Mesenchymal stem cell (in vitro differentiated cells and primary cell): ENCODE results near the gene RBMS3.

Source experiments
- DNase-seq: peaks from one replicate; pipeline ENCODE4 v3.0.0-alpha.2; 2013
- H2AFZ ChIP-seq: one replicate; pipeline ENCODE4 v1.6.1; 2013; ENCODE audit warnings: low read depth, mild to moderate bottlenecking, control low read depth, inconsistent platforms, low read length, moderate library complexity
- H2AK5ac ChIP-seq: 2 replicates; pipeline ENCODE4 v1.6.1; 2013; ENCODE audit warnings: low read length, moderate library complexity, mild to moderate bottlenecking, inconsistent platforms; ENCODE audit not compliant: severe bottlenecking
- H2BK120ac ChIP-seq: one replicate; pipeline ENCODE4 v1.6.1; 2013; ENCODE audit warnings: low read depth, mild to moderate bottlenecking, inconsistent platforms, low read length, moderate library complexity
- H2BK12ac ChIP-seq, 2 experiments: one replicate each; pipeline ENCODE4 v1.6.1; 2013; ENCODE audit warnings: inconsistent platforms in 2 of 2, low read length in 2 of 2, mild to moderate bottlenecking in 2 of 2, moderate library complexity in 2 of 2, control low read depth in 1 of 2
- H2BK15ac ChIP-seq: one replicate; pipeline ENCODE4 v1.6.1; 2013; ENCODE audit warnings: mild to moderate bottlenecking, low read depth, inconsistent platforms; ENCODE audit not compliant: poor library complexity, severe bottlenecking
- H2BK5ac ChIP-seq: 2 replicates; pipeline ENCODE4 v1.6.1; 2013; ENCODE audit warnings: low read depth, mild to moderate bottlenecking, low read length, control low read depth, inconsistent platforms; ENCODE audit not compliant: poor library complexity, severe bottlenecking
- H3K14ac ChIP-seq, 2 experiments: one replicate each; pipeline ENCODE4 v1.6.1; 2013; ENCODE audit warnings: inconsistent platforms in 2 of 2, low read length in 2 of 2, control low read depth in 1 of 2, mild to moderate bottlenecking in 1 of 2, moderate library complexity in 1 of 2
- H3K18ac ChIP-seq, 2 experiments: one replicate each; pipeline ENCODE4 v1.6.1; 2013; ENCODE audit warnings: inconsistent platforms in 2 of 2, low read length in 2 of 2, control low read depth in 1 of 2, low read depth in 1 of 2, mild to moderate bottlenecking in 1 of 2
- H3K23ac ChIP-seq, 2 experiments: one replicate each; pipeline ENCODE4 v1.6.1; 2013; ENCODE audit warnings: inconsistent platforms in 2 of 2, low read length in 2 of 2, mild to moderate bottlenecking in 2 of 2, moderate library complexity in 2 of 2, control low read depth in 1 of 2
- H3K27ac ChIP-seq: 2 replicates; pipeline ENCODE4 v1.5.1; 2013; ENCODE audit warnings: mild to moderate bottlenecking, moderate library complexity, low read length, control low read depth, inconsistent platforms; ENCODE audit not compliant: poor library complexity, severe bottlenecking
- H3K27me3 ChIP-seq, 2 experiments: 2 replicates each; pipeline versions ENCODE4 v1.6.1 to v1.7.0; 2013; ENCODE audit warnings: low read length in 2 of 2, mild to moderate bottlenecking in 2 of 2, moderate library complexity in 2 of 2, control low read depth in 1 of 2, inconsistent platforms in 1 of 2; ENCODE audit not compliant: control insufficient read depth in 1 of 2, insufficient read depth in 1 of 2
- H3K36me3 ChIP-seq, 2 experiments: 2 replicates each; pipeline versions ENCODE4 v1.6.1 to v1.7.0; 2013; ENCODE audit warnings: low read length in 2 of 2, control low read depth in 1 of 2, inconsistent platforms in 1 of 2, low read depth in 1 of 2, mild to moderate bottlenecking in 1 of 2; ENCODE audit not compliant: insufficient read depth in 2 of 2, control insufficient read depth in 1 of 2
- H3K4ac ChIP-seq, 2 experiments: one replicate each; pipeline ENCODE4 v1.6.1; 2013; ENCODE audit warnings: inconsistent platforms in 2 of 2, low read length in 2 of 2, mild to moderate bottlenecking in 2 of 2, moderate library complexity in 2 of 2, control low read depth in 1 of 2, low read depth in 1 of 2
- H3K4me1 ChIP-seq: 2 replicates; pipeline ENCODE4 v1.6.1; 2013; ENCODE audit warnings: low read depth, low read length, control low read depth; ENCODE audit not compliant: control insufficient read depth, insufficient read depth
- H3K4me2 ChIP-seq: 2 replicates; pipeline ENCODE4 v1.6.1; 2013; ENCODE audit warnings: low read length, mild to moderate bottlenecking, inconsistent platforms; ENCODE audit not compliant: poor library complexity, severe bottlenecking
- H3K4me3 ChIP-seq, 2 experiments: 2 replicates each; pipeline versions ENCODE4 v1.5.1 to v1.7.0; 2013; ENCODE audit warnings: low read length in 2 of 2, mild to moderate bottlenecking in 2 of 2, control low read depth in 1 of 2, low read depth in 1 of 2; ENCODE audit not compliant: insufficient read depth in 1 of 2
- H3K79me1 ChIP-seq: replicated peaks from 2 replicates; pipeline ENCODE4 v1.6.1; 2013; ENCODE audit warnings: mild to moderate bottlenecking, control low read depth, low read length, inconsistent platforms; ENCODE audit not compliant: poor library complexity, severe bottlenecking
- H3K9ac ChIP-seq: 2 replicates; pipeline ENCODE4 v1.7.0; 2013; ENCODE audit warnings: mild to moderate bottlenecking, low read length, moderate library complexity
- H3K9me3 ChIP-seq: 2 replicates; pipeline ENCODE4 v1.7.0; 2013; ENCODE audit warnings: mild to moderate bottlenecking, low read length; ENCODE audit not compliant: control insufficient read depth
- H4K8ac ChIP-seq: one replicate; pipeline ENCODE4 v1.6.1; 2013; ENCODE audit warnings: inconsistent platforms, mild to moderate bottlenecking, low read length, moderate library complexity
- H4K91ac ChIP-seq: one replicate; pipeline ENCODE4 v1.6.1; 2013; ENCODE audit warnings: mild to moderate bottlenecking, low read length, inconsistent platforms
- WGBS: methylation state at CpG from one replicate; pipeline ENCODE4 v1.1.7; 2013; ENCODE audit warnings: mixed read lengths; 5-methylcytosine and 5-hydroxymethylcytosine counted together

RBMS3 gene

DNA sequence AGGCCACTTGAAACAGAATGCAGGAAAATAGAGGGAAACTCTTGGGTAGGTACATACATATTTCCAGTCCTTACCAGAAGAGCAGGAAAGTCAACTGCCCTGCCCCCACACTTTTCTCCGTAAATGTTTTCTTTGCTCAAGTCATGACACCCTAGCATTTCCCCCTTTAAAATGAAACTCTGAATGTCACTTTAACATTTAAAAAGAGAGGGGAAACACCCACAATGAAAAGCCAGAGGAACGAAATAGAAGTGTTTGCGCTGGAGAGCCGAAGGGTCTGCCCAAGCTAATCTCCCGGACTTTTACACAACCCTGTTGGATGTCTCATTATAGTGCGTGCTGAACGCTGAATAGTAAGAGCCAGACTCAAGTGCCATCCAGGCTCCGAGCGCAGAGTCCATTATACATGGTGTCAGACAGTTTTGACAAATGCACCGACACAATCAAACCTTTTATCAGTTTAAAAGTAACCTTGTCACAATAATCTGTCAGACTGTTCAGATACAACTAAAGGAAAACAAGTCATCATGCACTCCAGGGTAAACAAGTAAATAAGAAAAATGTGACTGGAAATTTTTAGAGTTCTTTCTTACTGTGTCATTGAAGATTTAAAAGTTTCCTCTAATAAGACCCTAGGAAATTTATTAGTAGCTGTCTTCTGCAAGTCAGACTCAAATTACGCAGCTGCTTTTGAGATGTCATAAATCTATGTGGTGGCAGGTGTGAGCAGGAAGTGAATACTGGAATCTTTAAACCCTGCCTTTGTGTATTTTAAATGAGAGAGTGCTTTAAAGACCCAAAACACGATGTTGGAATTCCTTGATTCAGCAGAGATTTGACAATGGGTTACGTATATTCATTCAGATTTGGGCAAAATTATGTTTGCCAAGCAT lies 159.8 kb downstream of the RBMS3 start:
- H2BK15ac ChIP-seq = no peak overlapping the region
- H3K79me1 ChIP-seq = peaks cover 8% of the 10 kb centered on the region
- H2BK120ac ChIP-seq = no peak overlapping the region
- no peak overlapping the region for H2AK5ac ChIP-seq
- 1% methylated on average over 11 of the region's 13 CpGs for WGBS
- no peaks in the 10 kb centered on the region for H3K27me3 ChIP-seq
- H3K4ac ChIP-seq = no peak overlapping the region
- H3K4me3 ChIP-seq = no peak overlapping the region
- peak; percentile 87 for DNase-seq
- H3K9me3 ChIP-seq = no peaks in the 10 kb centered on the region
- H2BK5ac ChIP-seq = no peak overlapping the region
- no peak overlapping the region for H4K8ac ChIP-seq
- H3K4me2 ChIP-seq = peak overlapping the region; percentile 49
- H4K91ac ChIP-seq = no peak overlapping the region
- H3K36me3 ChIP-seq = peaks cover under 1 to 3% of the 10 kb centered on the region in 2 experiments
- H3K9ac ChIP-seq = no peak overlapping the region
- no peak overlapping the region for H3K23ac ChIP-seq
- H2AFZ ChIP-seq = no peak overlapping the region
- no peaks in the 10 kb centered on the region for H3K4me1 ChIP-seq
- peak overlapping the region; percentile 7 for H3K27ac ChIP-seq
- H3K18ac ChIP-seq = no peak overlapping the region
- H3K14ac ChIP-seq = no peak overlapping the region
- H2BK12ac ChIP-seq = no peak overlapping the region

DNA sequence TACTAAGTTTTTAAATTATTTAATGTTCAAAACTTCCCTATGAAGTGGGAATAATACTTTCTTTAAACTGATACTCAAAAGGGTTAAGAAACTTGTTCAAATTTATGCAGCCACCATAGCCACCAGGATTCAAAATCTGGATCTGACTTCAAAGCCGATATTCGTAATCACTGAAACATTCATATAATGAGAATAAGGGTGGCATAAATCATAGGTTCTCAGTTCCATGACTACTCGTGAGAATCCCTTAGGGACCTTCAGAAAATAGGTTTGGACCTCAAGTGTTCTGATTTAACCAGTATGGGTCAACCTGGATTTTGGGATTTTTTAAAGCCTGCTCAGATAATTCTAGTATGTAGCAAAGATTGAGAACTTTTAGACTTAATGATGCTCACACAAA lies 160.6 kb downstream of the RBMS3 start:
- H3K9me3 ChIP-seq = no peaks in the 10 kb centered on the region
- H4K8ac ChIP-seq = no peak overlapping the region
- WGBS = 74% methylated on average over 3 of the region's 3 CpGs

DNA sequence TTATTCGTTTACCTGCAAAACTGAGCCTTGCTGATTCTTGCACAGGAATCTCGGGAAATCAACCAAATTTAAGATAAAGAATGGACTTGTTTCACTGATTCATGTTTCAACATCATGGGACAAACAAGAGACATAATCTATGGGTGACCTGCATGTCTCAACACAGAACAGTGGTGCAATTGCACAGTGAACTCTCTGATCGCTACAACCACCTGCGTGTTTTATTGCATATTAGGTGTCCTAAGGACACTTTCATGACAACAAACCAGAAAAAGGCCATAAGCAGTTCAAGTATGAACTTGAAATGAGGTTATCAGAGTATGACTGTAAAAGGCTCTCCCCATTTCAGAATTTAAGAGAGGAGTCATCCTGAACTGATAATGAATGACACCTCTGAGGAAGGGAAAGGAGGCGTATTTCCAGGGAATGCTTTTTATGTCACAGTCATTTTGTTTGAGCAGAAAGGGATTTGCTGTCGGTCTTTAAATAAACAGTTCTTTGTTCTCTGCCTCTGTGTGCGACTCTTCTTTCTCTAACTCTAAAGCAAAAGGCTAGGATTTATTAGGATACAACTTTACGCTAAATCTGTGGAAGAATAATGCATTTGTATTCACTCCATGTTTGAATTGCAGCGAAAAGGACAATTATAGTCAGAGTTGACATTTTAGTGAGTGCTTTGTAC lies 167.2 kb downstream of the RBMS3 start:
- H3K9me3 ChIP-seq = no peaks in the 10 kb centered on the region
- H3K4me3 ChIP-seq = no peak overlapping the region
- H2AFZ ChIP-seq = no peak overlapping the region
- no peak overlapping the region for H2BK5ac ChIP-seq
- no peak for DNase-seq
- H3K9ac ChIP-seq = no peak overlapping the region
- H2BK120ac ChIP-seq = no peak overlapping the region
- H2BK15ac ChIP-seq = no peak overlapping the region
- no peak overlapping the region for H3K14ac ChIP-seq
- H3K27me3 ChIP-seq = no peaks in the 10 kb centered on the region
- no peak overlapping the region for H2BK12ac ChIP-seq
- H3K4ac ChIP-seq = no peak overlapping the region
- H3K4me1 ChIP-seq = no peaks in the 10 kb centered on the region
- no peak overlapping the region for H4K91ac ChIP-seq
- H3K36me3 ChIP-seq = peaks cover 0 to 13% of the 10 kb centered on the region in 2 experiments
- no peak overlapping the region for H2AK5ac ChIP-seq
- H4K8ac ChIP-seq = no peak overlapping the region
- no peak overlapping the region for H3K27ac ChIP-seq
- H3K18ac ChIP-seq = no peak overlapping the region
- peaks cover 15% of the 10 kb centered on the region for H3K79me1 ChIP-seq
- 92% methylated on average over 8 of the region's 9 CpGs for WGBS
- no peak overlapping the region for H3K4me2 ChIP-seq
- no peak overlapping the region for H3K23ac ChIP-seq

More for the DNA sequence above, 160.6 kb downstream of the RBMS3 start:
- Histone ChIP-seq H3K27me3 (no peaks in the 10 kb centered on the region), H3K79me1 (peaks cover 8% of the 10 kb centered on the region), H2BK12ac (no peak overlapping the region), H3K4me3 (no peak overlapping the region), H3K4me2 (no peak overlapping the region), H3K14ac (no peak overlapping the region), H2AK5ac (no peak overlapping the region), H3K9ac (no peak overlapping the region), H2BK15ac (no peak overlapping the region), H3K18ac (no peak overlapping the region), H4K91ac (no peak overlapping the region), H2AFZ (no peak overlapping the region), H3K23ac (no peak overlapping the region), H3K36me3 (peaks cover 0 to 3% of the 10 kb centered on the region in 2 experiments), H3K4me1 (no peaks in the 10 kb centered on the region), H2BK120ac (no peak overlapping the region), H2BK5ac (no peak overlapping the region), H3K27ac (no peak overlapping the region), H3K4ac (no peak overlapping the region)
- no peak for DNase-seq

DNA sequence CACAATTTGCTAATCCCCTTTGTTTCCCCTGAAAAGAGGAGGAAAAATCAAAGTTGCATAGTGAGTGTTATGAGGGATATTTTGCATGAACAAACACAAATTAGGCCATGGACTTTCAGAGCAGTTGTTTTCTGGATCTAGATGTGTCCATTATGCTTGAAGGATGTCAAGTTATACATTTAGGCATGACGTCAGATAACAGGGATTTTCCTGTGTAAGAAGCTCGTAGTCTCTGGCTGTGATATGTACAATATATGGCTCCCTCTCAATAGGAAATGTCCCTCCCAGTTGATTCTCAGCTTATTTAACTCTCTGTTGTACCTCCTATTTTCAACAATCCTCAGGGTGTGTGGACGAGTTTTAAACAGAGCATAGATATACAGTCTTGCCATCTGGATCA lies 171.0 kb downstream of the RBMS3 start:
- H2BK12ac ChIP-seq = no peak overlapping the region
- no peak overlapping the region for H2AK5ac ChIP-seq
- H3K79me1 ChIP-seq = peaks cover 27% of the 10 kb centered on the region
- H4K8ac ChIP-seq = no peak overlapping the region
- H3K14ac ChIP-seq = no peak overlapping the region
- H3K4ac ChIP-seq = no peak overlapping the region
- no peak for DNase-seq
- H4K91ac ChIP-seq = no peak overlapping the region
- peaks cover 3 to 13% of the 10 kb centered on the region in 2 experiments for H3K36me3 ChIP-seq
- no peak overlapping the region for H2AFZ ChIP-seq
- H3K27me3 ChIP-seq = no peaks in the 10 kb centered on the region
- H3K27ac ChIP-seq = no peak overlapping the region
- H3K18ac ChIP-seq = no peak overlapping the region
- WGBS = 96% methylated on average over 3 of the region's 3 CpGs
- no peaks in the 10 kb centered on the region for H3K9me3 ChIP-seq
- no peak overlapping the region for H2BK5ac ChIP-seq
- H3K9ac ChIP-seq = no peak overlapping the region
- no peak overlapping the region for H3K4me3 ChIP-seq
- no peak overlapping the region for H3K4me2 ChIP-seq
- H3K4me1 ChIP-seq = peaks cover 6% of the 10 kb centered on the region
- no peak overlapping the region for H3K23ac ChIP-seq
- H2BK15ac ChIP-seq = no peak overlapping the region
- no peak overlapping the region for H2BK120ac ChIP-seq
